H9 (cell line): ENCODE data around the gene CCDC178. TPM values are rescaled to one million over a fixed set of nuclear protein-coding genes. Genes with fewer than 3 reads are reported as not detected.

Source experiments
- DNase-seq: peaks from one replicate; pipeline ENCODE4 v3.0.0-alpha.2; 2017
- H2AFZ ChIP-seq: one replicate; pipeline ENCODE4 v1.6.1; 2013; ENCODE audit warnings: mild to moderate bottlenecking, low read length, control low read depth, moderate library complexity
- H2AK5ac ChIP-seq: 2 replicates; pipeline ENCODE4 v1.6.1; 2013; ENCODE audit warnings: low read length, control low read depth, mixed read lengths; ENCODE audit not compliant: insufficient read length
- H2BK120ac ChIP-seq: one replicate; pipeline ENCODE4 v1.6.1; 2013; ENCODE audit warnings: low read depth, mild to moderate bottlenecking, low read length, control low read depth, inconsistent platforms; ENCODE audit not compliant: poor library complexity, severe bottlenecking
- H2BK12ac ChIP-seq: 2 replicates; pipeline ENCODE4 v1.6.1; 2013; ENCODE audit warnings: low read length, control low read depth, mixed read lengths, low read depth; ENCODE audit not compliant: insufficient read length
- H2BK15ac ChIP-seq: 2 replicates; pipeline ENCODE4 v1.6.1; 2013; ENCODE audit warnings: low read depth, low read length, control low read depth
- H2BK20ac ChIP-seq: one replicate; pipeline ENCODE4 v1.6.1; 2013; ENCODE audit warnings: low read depth, mild to moderate bottlenecking, low read length, control low read depth, inconsistent platforms; ENCODE audit not compliant: poor library complexity, severe bottlenecking
- H2BK5ac ChIP-seq: 2 replicates; pipeline ENCODE4 v1.6.1; 2013; ENCODE audit warnings: low read length, control low read depth, mixed read lengths; ENCODE audit not compliant: insufficient read length
- H3K14ac ChIP-seq: 2 replicates; pipeline ENCODE4 v1.6.1; 2013; ENCODE audit warnings: low read length, control low read depth; ENCODE audit not compliant: insufficient read depth
- H3K18ac ChIP-seq: 2 replicates; pipeline ENCODE4 v1.6.1; 2013; ENCODE audit warnings: low read depth, mild to moderate bottlenecking, mixed read lengths, low read length, control low read depth; ENCODE audit not compliant: insufficient read length
- H3K23ac ChIP-seq: 2 replicates; pipeline ENCODE4 v1.6.1; 2013; ENCODE audit warnings: low read length, control low read depth, mixed read lengths, low read depth; ENCODE audit not compliant: insufficient read length
- H3K23me2 ChIP-seq: 2 replicates; pipeline ENCODE4 v1.6.1; 2013; ENCODE audit warnings: low read depth, mild to moderate bottlenecking, mixed read lengths, low read length, control low read depth; ENCODE audit not compliant: insufficient read length, poor library complexity, severe bottlenecking
- H3K27ac ChIP-seq: 2 replicates; pipeline ENCODE4 v1.5.1; 2013; ENCODE audit warnings: low read length, control low read depth, mixed read lengths, low read depth; ENCODE audit not compliant: insufficient read length
- H3K27me3 ChIP-seq: 2 replicates; pipeline ENCODE4 v1.6.1; 2013; ENCODE audit warnings: low read length, control low read depth, inconsistent platforms; ENCODE audit not compliant: insufficient read depth
- H3K4ac ChIP-seq: 2 replicates; pipeline ENCODE4 v1.6.1; 2013; ENCODE audit warnings: low read depth, mild to moderate bottlenecking, control low read depth, inconsistent platforms, low read length, moderate library complexity
- H3K4me1 ChIP-seq: 2 replicates; pipeline ENCODE4 v1.6.1; 2013; ENCODE audit warnings: low read length, control low read depth, inconsistent platforms; ENCODE audit not compliant: insufficient read depth
- H3K4me2 ChIP-seq: 2 replicates; pipeline ENCODE4 v1.6.1; 2013; ENCODE audit warnings: low read length, control low read depth, mixed read lengths; ENCODE audit not compliant: insufficient read length, insufficient read depth
- H3K56ac ChIP-seq: 2 replicates; pipeline ENCODE4 v1.6.1; 2013; ENCODE audit warnings: low read depth, mild to moderate bottlenecking, mixed read lengths, low read length, control low read depth; ENCODE audit not compliant: insufficient read length
- H3K79me1 ChIP-seq: 2 replicates; pipeline ENCODE4 v1.6.1; 2013; ENCODE audit warnings: low read depth, mild to moderate bottlenecking, moderate library complexity, low read length, control low read depth, inconsistent platforms; ENCODE audit not compliant: insufficient read depth, poor library complexity, severe bottlenecking
- H3K79me2 ChIP-seq: 2 replicates; pipeline ENCODE4 v1.6.1; 2013; ENCODE audit warnings: low read length, control low read depth, inconsistent platforms; ENCODE audit not compliant: insufficient read depth
- H3K9ac ChIP-seq: 2 replicates; pipeline ENCODE4 v1.6.1; 2013; ENCODE audit warnings: low read length, control low read depth, mixed read lengths; ENCODE audit not compliant: insufficient read length; ENCODE audit errors: extremely low read depth
- H3K9me3 ChIP-seq: one replicate; pipeline ENCODE4 v1.6.1; 2013; ENCODE audit warnings: low read depth, low read length, inconsistent platforms; ENCODE audit not compliant: control insufficient read depth
- H3T11ph ChIP-seq: one replicate; pipeline ENCODE4 v1.6.1; 2013; ENCODE audit warnings: mild to moderate bottlenecking, low read length, control low read depth, inconsistent platforms
- H4K20me1 ChIP-seq: one replicate; pipeline ENCODE4 v1.6.1; 2013; ENCODE audit not compliant: control insufficient read depth, insufficient read length, insufficient read depth
- H4K5ac ChIP-seq: 2 replicates; pipeline ENCODE4 v1.6.1; 2013; ENCODE audit warnings: low read depth, mild to moderate bottlenecking, mixed read lengths, low read length, control low read depth; ENCODE audit not compliant: insufficient read length
- H4K8ac ChIP-seq: replicated peaks from 2 replicates; pipeline ENCODE4 v1.6.1; 2013; ENCODE audit warnings: low read length, control low read depth, mixed read lengths, low read depth; ENCODE audit not compliant: insufficient read length
- H4K91ac ChIP-seq: 2 replicates; pipeline ENCODE4 v1.6.1; 2013; ENCODE audit warnings: low read depth, mild to moderate bottlenecking, moderate library complexity, mixed read lengths, low read length, control low read depth; ENCODE audit not compliant: insufficient read length
- H3K27ac Mint-ChIP-seq, 3 experiments: 2 replicates in 2 of 3; 3 replicates in 1 of 3; pipeline ENCODE4 v1.8.0; 2020 to 2021; ENCODE audit warnings: mixed read lengths in 3 of 3, mild to moderate bottlenecking in 1 of 3, moderate library complexity in 1 of 3
- H3K27me3 Mint-ChIP-seq: 2 replicates; pipeline ENCODE4 v1.8.0; 2021; ENCODE audit warnings: low read depth, mild to moderate bottlenecking, moderate library complexity, mixed read lengths
- H3K36me3 Mint-ChIP-seq, 3 experiments: 2 replicates in 2 of 3; 3 replicates in 1 of 3; pipeline ENCODE4 v1.8.0; 2020 to 2021; ENCODE audit warnings: low read depth in 3 of 3, mixed read lengths in 3 of 3; ENCODE audit not compliant: insufficient read depth in 1 of 3
- H3K4me1 Mint-ChIP-seq, 2 experiments: 2 replicates each; pipeline ENCODE4 v1.8.0; 2020; ENCODE audit warnings: mixed read lengths in 2 of 2
- H3K4me3 Mint-ChIP-seq, 2 experiments: 2 replicates in 1 of 2; 3 replicates in 1 of 2; pipeline ENCODE4 v1.8.0; 2020 to 2021; ENCODE audit warnings: mild to moderate bottlenecking in 2 of 2, mixed read lengths in 2 of 2, moderate library complexity in 1 of 2
- H3K9me3 Mint-ChIP-seq, 2 experiments: 2 replicates in 1 of 2; 3 replicates in 1 of 2; pipeline ENCODE4 v1.8.0; 2020; ENCODE audit warnings: mild to moderate bottlenecking in 2 of 2, mixed read lengths in 2 of 2, moderate library complexity in 1 of 2
- WGBS: extraction: QIAGEN DNeasy Blood & Tissue Kit; methylation state at CpG from one replicate; pipeline ENCODE4 v1.1.7; 2013; ENCODE audit warnings: missing lambda C conversion rate, low lambda C conversion rate, mixed read lengths; ENCODE audit not compliant: insufficient read length; ENCODE audit errors: extremely low coverage; 5-methylcytosine and 5-hydroxymethylcytosine counted together
- total RNA-seq: library from RNA; stranded (reverse); gene quantifications from 2 replicates; pipeline ENCODE4 v1.2.1, GENCODE V29; 2021
- TF ChIP-seq, protein P1 (sequence below): fragments of 200-600 bp; sonication (generic); conservative IDR thresholded peaks from 3 replicates; pipeline ENCODE4 v1.8.0; 2021; ENCODE audit warnings: antibody characterized with exemption, mild to moderate bottlenecking

Gene CCDC178
- total RNA-seq, 1 experiment from 2014 or later = not detected

DNA sequence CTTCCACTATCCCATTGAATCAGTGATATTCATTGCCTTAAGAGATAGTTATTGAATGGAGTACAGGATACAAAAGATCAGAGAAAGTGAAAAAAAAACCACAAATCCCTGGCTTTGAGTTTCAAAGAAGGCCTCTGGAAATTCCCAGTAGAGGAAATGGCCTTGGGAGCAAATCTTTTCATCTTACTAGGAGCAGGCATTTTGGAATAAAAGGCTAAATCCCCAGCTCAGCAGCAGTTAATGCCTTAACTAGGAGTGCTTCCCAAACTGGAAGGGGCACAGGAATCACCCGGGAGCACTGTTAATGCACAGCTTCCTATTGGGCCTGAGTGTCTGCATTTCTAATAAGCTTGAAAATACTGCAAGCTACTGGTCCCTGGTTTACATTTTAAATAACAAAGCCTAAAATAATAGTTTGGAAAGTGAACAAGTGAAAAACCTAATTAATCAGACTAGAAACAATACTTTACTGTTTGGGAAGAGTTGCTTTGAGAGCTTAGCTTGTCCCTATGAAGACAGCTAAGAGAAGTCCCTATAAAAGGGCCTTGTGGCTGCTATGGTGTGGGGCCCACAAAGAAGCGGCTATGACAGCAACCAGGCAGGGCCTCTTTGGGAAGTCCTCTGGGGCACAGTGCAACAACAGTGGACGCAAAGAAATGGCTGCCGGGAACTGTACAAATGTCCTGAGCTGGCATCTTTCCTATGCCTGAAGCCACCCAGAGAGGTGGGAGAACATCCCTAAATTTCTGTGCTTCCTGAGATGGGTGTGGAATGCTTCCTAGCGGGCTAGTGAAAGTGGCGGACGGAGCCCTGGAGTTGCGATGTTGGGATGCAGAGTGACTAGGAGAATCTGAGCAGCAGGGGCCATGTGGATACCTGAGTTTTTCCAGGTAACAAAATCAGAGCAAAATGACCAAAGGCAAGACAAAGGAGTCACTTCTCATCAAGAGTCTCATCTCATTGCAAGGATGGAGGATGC is 550.6 kb downstream of the CCDC178 start:
- no peak overlapping the region for H3K14ac ChIP-seq
- no peak overlapping the region for H3T11ph ChIP-seq
- no peaks in the 10 kb centered on the region for H3K9me3 ChIP-seq
- no peak overlapping the region for H3K9ac ChIP-seq
- H3K79me2 ChIP-seq = no peaks in the 10 kb centered on the region
- no peak overlapping the region for H2BK120ac ChIP-seq
- H3K56ac ChIP-seq = no peak overlapping the region
- H3K4me3 Mint-ChIP-seq = peak overlapping the region in 1 of 2 experiments; percentile 46; a peak in 2 of 5 replicates
- no peak overlapping the region for H3K18ac ChIP-seq
- no peak overlapping the region for H2AFZ ChIP-seq
- no peak overlapping the region for H3K27ac ChIP-seq
- no peak overlapping the region for H2AK5ac ChIP-seq
- no peaks in the 10 kb centered on the region for H3K79me1 ChIP-seq
- no peak overlapping the region for H4K8ac ChIP-seq
- H4K20me1 ChIP-seq = no peaks in the 10 kb centered on the region
- H2BK12ac ChIP-seq = no peak overlapping the region
- peaks cover 0 to under 1% of the 10 kb centered on the region in 2 experiments; a peak in 3 of 5 replicates for H3K9me3 Mint-ChIP-seq
- no peak overlapping the region for H4K91ac ChIP-seq
- H3K27me3 Mint-ChIP-seq = peaks cover 2% of the 10 kb centered on the region; the same call in 1 of the 2 replicates
- H3K4me1 ChIP-seq = peaks cover 9% of the 10 kb centered on the region; the same call in 1 of the 2 replicates
- H2BK5ac ChIP-seq = no peak overlapping the region
- no peak overlapping the region for H4K5ac ChIP-seq
- TF ChIP-seq, protein P1, sequence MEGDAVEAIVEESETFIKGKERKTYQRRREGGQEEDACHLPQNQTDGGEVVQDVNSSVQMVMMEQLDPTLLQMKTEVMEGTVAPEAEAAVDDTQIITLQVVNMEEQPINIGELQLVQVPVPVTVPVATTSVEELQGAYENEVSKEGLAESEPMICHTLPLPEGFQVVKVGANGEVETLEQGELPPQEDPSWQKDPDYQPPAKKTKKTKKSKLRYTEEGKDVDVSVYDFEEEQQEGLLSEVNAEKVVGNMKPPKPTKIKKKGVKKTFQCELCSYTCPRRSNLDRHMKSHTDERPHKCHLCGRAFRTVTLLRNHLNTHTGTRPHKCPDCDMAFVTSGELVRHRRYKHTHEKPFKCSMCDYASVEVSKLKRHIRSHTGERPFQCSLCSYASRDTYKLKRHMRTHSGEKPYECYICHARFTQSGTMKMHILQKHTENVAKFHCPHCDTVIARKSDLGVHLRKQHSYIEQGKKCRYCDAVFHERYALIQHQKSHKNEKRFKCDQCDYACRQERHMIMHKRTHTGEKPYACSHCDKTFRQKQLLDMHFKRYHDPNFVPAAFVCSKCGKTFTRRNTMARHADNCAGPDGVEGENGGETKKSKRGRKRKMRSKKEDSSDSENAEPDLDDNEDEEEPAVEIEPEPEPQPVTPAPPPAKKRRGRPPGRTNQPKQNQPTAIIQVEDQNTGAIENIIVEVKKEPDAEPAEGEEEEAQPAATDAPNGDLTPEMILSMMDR = no peak
- H3K27ac Mint-ChIP-seq = peak overlapping the region; percentile 12 to 77 (median 74)
- no peak overlapping the region for H2BK20ac ChIP-seq
- H3K36me3 Mint-ChIP-seq = 0 out of 7 replicates have a peak, but pooled peaks cover 0 to under 1% (median 0%) of the 10 kb centered on the region in 3 experiments
- H2BK15ac ChIP-seq = no peak overlapping the region
- H3K4me2 ChIP-seq = no peak overlapping the region
- H3K23ac ChIP-seq = no peak overlapping the region
- WGBS = no CpG with 5 or more reads among the region's 8 CpGs
- H3K4ac ChIP-seq = no peak overlapping the region
- H3K27me3 ChIP-seq = no peaks in the 10 kb centered on the region
- peaks cover 36 to 40% of the 10 kb centered on the region in 2 experiments for H3K4me1 Mint-ChIP-seq
- peak; percentile 33 for DNase-seq
- no peaks in the 10 kb centered on the region for H3K23me2 ChIP-seq
